K562 (cell line): ENCODE data around the gene LGI4. TPM values are rescaled to one million over a fixed set of nuclear protein-coding genes. Genes with fewer than 3 reads are reported as not detected.

Experiments
- ATF1 ChIP-seq, 2 experiments: fragments of 450-650 bp in 1 of 2; IDR thresholded peaks; 2 replicates each; pipeline ENCODE4 v1.6.1; 2016; ENCODE audit warnings: missing compliant biosample characterization in 1 of 2, missing genetic modification characterization in 1 of 2
- BDP1 ChIP-seq: IDR thresholded peaks from 3 replicates; pipeline ENCODE4 v1.6.1; 2011; ENCODE audit not compliant: insufficient read length, insufficient read depth
- FOS ChIP-seq: IDR thresholded peaks from 3 replicates; pipeline ENCODE4 v1.6.1; 2011; ENCODE audit not compliant: insufficient read length; ENCODE audit errors: extremely low read depth
- FOXJ3 ChIP-seq: sonication (generic); formaldehyde crosslinking; IDR thresholded peaks from 2 replicates; pipeline ENCODE4 v1.4.0; 2020; ENCODE audit warnings: mild to moderate bottlenecking, missing genetic modification reagents
- HCFC1 ChIP-seq: IDR thresholded peaks from 2 replicates; pipeline ENCODE4 v1.6.1; 2012; ENCODE audit warnings: low read depth, low read length, improper control_type of control experiment
- HIVEP1 ChIP-seq: fragments of 250-450 bp; sonication (Bioruptor Pico); IDR thresholded peaks from 2 replicates; pipeline ENCODE4 v1.4.0; 2020; ENCODE audit warnings: mild to moderate bottlenecking
- MYC ChIP-seq, 2 experiments: fragments of 250-450 bp in 1 of 2; sonication (Bioruptor Pico) in 1 of 2; IDR thresholded peaks; 2 replicates each; pipeline versions ENCODE4 v1.5.1 to v1.6.1; 2012 to 2021; ENCODE audit warnings: low read depth in 2 of 2, borderline replicate concordance in 1 of 2, improper control_type of control experiment in 1 of 2, low read length in 1 of 2, mild to moderate bottlenecking in 1 of 2, moderate library complexity in 1 of 2
- NCOA1 ChIP-seq: fragments of 450-650 bp; IDR thresholded peaks from 2 replicates; pipeline ENCODE4 v1.6.1; 2016; ENCODE audit warnings: low read depth
- SAFB ChIP-seq: fragments of 200-400 bp; formaldehyde crosslinking; IDR thresholded peaks from 2 replicates; pipeline ENCODE4 v1.6.1; 2017; ENCODE audit warnings: low read depth, low read length, borderline replicate concordance
- SOX6 ChIP-seq: fragments of 450-650 bp; IDR thresholded peaks from 2 replicates; pipeline ENCODE4 v1.6.1; 2014; ENCODE audit warnings: mild to moderate bottlenecking
- TSC22D4 ChIP-seq: fragments of 450-650 bp; IDR thresholded peaks from 2 replicates; pipeline ENCODE4 v1.6.1; 2016; ENCODE audit warnings: missing genetic modification characterization, missing biosample characterization, control low read depth
- ZBTB1 ChIP-seq: sonication (generic); formaldehyde crosslinking; IDR thresholded peaks from 2 replicates; pipeline ENCODE4 v1.8.1; 2023; ENCODE audit warnings: missing genetic modification reagents, low read depth, mild to moderate bottlenecking, borderline replicate concordance
- ZC3H8 ChIP-seq: fragments of 450-650 bp; IDR thresholded peaks from 2 replicates; pipeline ENCODE4 v1.6.1; 2017
- ZNF174 ChIP-seq: fragments of 250-450 bp; sonication (Bioruptor Pico); IDR thresholded peaks from 2 replicates; pipeline ENCODE4 v1.4.0; 2020; ENCODE audit warnings: mild to moderate bottlenecking
- ZNF217 ChIP-seq: sonication (generic); formaldehyde crosslinking; IDR thresholded peaks from 2 replicates; pipeline ENCODE4 v1.8.0; 2022; ENCODE audit warnings: mild to moderate bottlenecking, missing genetic modification reagents
- polyA plus RNA-seq, 8 experiments: library from polyadenylated mRNA; depleted of rRNA in 4 of 8; stranded (reverse) in 5 of 8; unstranded in 3 of 8; fragments of >200 nt; fragmentation: Nextera tagmentation in 2 of 8; fragmentation: Illumina TruSeq in 1 of 8; extraction: Ambion mirVana in 2 of 8; extraction: Trizol in 1 of 8; gene quantifications; 2 replicates each; pipeline versions ENCODE4 v1.2.1 to v1.2.3, GENCODE V29; 2011 to 2014; ENCODE audit warnings: inconsistent platforms in 1 of 8, missing spikeins in 1 of 8
- total RNA-seq, 7 experiments: library from RNA; depleted of rRNA in 6 of 7; stranded (reverse); fragments of >200 nt in 6 of 7; fragmentation: Illumina TruSeq in 2 of 7; extraction: Trizol in 2 of 7; gene quantifications; 2 replicates each; pipeline versions ENCODE4 v1.2.1 to v1.2.3, GENCODE V29; 2011 to 2021; ENCODE audit warnings: low replicate concordance in 1 of 7
- TF ChIP-seq, protein P1 (sequence below), 2 experiments: fragments of 200-800 bp in 1 of 2; sonication (Bioruptor generic) in 1 of 2; sonication (generic) in 1 of 2; formaldehyde crosslinking in 1 of 2; IDR thresholded peaks in 1 of 2; conservative IDR thresholded peaks in 1 of 2; 2 replicates each; pipeline versions ENCODE4 v1.5.0 to v1.6.1; 2016 to 2020; ENCODE audit warnings: missing compliant biosample characterization in 1 of 2, missing genetic modification characterization in 1 of 2, missing genetic modification reagents in 1 of 2
- TF ChIP-seq, protein P2 (sequence below), 3 experiments: fragments of 200-800 bp in 1 of 3; sonication (Bioruptor generic) in 1 of 3; sonication (generic) in 1 of 3; formaldehyde crosslinking in 1 of 3; IDR thresholded peaks; 2 replicates each; pipeline versions ENCODE4 v1.6.1 to v1.8.0; 2016 to 2022; ENCODE audit warnings: mild to moderate bottlenecking in 2 of 3, missing compliant biosample characterization in 2 of 3, missing genetic modification characterization in 2 of 3, missing genetic modification reagents in 1 of 3
- TF ChIP-seq, protein P3 (sequence below): fragments of 450-650 bp; IDR thresholded peaks from 2 replicates; pipeline ENCODE4 v1.7.0; 2016; ENCODE audit warnings: borderline replicate concordance
- TF ChIP-seq, protein P4 (sequence below): IDR thresholded peaks from 3 replicates; pipeline ENCODE4 v1.6.1; 2011; ENCODE audit warnings: borderline replicate concordance, mild to moderate bottlenecking; ENCODE audit not compliant: insufficient read length, insufficient read depth
- TF ChIP-seq, protein P5 (sequence below): sonication (generic); formaldehyde crosslinking; IDR thresholded peaks from 2 replicates; pipeline ENCODE4 v1.8.1; 2023; ENCODE audit warnings: mild to moderate bottlenecking, missing genetic modification reagents, moderate library complexity

LGI4 gene
- total and polyA plus RNA-seq, 9 of the 15 experiments (the other 6 are each of a cell fraction or from before 2014, with no cell fraction given) = 0.14 to 0.30 (median 0.24) TPM; not detected in 4

DNA sequence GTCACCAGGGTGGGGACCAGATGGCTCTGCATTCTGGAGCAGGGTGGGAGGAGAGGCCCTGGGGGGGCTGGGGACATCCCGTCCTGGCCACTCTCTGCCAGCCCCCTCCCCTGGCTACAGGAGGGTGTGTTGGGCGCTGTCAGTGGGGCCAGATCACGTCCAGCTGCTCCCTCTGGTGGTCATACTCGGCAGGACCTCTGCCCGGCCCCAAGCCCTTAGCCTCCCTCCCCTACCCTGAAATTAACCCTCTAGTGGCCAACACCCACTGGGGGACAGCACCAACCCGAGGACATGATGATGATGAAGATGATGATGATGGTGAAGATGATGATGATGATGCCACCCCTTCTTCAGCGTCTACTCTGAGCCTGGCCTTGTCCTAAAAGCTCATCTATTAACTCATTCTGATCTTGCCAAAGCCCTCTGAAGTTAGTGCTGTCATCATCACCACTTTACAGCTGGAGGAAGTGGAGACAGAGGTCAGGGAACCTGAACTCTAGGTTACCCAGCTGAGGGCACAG lies 590 bp upstream of the LGI4 start (continued):
- TF ChIP-seq, protein P1, sequence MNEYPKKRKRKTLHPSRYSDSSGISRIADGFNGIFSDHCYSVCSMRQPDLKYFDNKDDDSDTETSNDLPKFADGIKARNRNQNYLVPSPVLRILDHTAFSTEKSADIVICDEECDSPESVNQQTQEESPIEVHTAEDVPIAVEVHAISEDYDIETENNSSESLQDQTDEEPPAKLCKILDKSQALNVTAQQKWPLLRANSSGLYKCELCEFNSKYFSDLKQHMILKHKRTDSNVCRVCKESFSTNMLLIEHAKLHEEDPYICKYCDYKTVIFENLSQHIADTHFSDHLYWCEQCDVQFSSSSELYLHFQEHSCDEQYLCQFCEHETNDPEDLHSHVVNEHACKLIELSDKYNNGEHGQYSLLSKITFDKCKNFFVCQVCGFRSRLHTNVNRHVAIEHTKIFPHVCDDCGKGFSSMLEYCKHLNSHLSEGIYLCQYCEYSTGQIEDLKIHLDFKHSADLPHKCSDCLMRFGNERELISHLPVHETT (CRISPR knock-in tag; conservative IDR thresholded peaks at IDR 0.05 in 1 of 2, IDR thresholded peaks at IDR 0.05 in 1 of 2) = no peak
- TF ChIP-seq FOXJ3 (CRISPR knock-in tag) (no peak), ATF1 (CRISPR knock-in tag; IDR thresholded peaks at IDR 0.05) (no peak), ATF1 (tag; IDR thresholded peaks at IDR 0.05) (peak; percentile 41), HCFC1 (no peak), BDP1 (no peak), TSC22D4 (tag) (0 out of 2 replicates have a peak, but pooled peaks have one; percentile 59), NCOA1 (peak; percentile 38; the same call in 1 of the 2 replicates), ZC3H8 (0 out of 2 replicates have a peak, but pooled peaks have one; percentile 39), ZBTB1 (CRISPR knock-in tag) (no peak), ZNF217 (no peak), SAFB (no peak), HIVEP1 (CRISPR knock-in tag) (no peak), ZNF174 (CRISPR knock-in tag) (no peak), MYC (IDR thresholded peaks at IDR 0.05; ENCODE audit: low read depth, low read length) (no peak), MYC (CRISPR knock-in tag; IDR thresholded peaks at IDR 0.05; ENCODE audit: borderline replicate concordance, low read depth) (no peak), SOX6 (no peak), FOS (no peak)
- TF ChIP-seq, protein P2, sequence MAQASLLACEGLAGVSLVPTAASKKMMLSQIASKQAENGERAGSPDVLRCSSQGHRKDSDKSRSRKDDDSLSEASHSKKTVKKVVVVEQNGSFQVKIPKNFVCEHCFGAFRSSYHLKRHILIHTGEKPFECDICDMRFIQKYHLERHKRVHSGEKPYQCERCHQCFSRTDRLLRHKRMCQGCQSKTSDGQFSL (CRISPR knock-in tag; IDR thresholded peaks at IDR 0.05) = peak; percentile 56; the same call in 1 of the 2 replicates
- TF ChIP-seq, protein P2 (tag; IDR thresholded peaks at IDR 0.05) = no peak
- TF ChIP-seq, protein P3, sequence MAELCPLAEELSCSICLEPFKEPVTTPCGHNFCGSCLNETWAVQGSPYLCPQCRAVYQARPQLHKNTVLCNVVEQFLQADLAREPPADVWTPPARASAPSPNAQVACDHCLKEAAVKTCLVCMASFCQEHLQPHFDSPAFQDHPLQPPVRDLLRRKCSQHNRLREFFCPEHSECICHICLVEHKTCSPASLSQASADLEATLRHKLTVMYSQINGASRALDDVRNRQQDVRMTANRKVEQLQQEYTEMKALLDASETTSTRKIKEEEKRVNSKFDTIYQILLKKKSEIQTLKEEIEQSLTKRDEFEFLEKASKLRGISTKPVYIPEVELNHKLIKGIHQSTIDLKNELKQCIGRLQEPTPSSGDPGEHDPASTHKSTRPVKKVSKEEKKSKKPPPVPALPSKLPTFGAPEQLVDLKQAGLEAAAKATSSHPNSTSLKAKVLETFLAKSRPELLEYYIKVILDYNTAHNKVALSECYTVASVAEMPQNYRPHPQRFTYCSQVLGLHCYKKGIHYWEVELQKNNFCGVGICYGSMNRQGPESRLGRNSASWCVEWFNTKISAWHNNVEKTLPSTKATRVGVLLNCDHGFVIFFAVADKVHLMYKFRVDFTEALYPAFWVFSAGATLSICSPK = 0 out of 2 replicates have a peak, but pooled peaks have one; percentile 21
- TF ChIP-seq, protein P4, sequence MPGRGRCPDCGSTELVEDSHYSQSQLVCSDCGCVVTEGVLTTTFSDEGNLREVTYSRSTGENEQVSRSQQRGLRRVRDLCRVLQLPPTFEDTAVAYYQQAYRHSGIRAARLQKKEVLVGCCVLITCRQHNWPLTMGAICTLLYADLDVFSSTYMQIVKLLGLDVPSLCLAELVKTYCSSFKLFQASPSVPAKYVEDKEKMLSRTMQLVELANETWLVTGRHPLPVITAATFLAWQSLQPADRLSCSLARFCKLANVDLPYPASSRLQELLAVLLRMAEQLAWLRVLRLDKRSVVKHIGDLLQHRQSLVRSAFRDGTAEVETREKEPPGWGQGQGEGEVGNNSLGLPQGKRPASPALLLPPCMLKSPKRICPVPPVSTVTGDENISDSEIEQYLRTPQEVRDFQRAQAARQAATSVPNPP = no peak
- TF ChIP-seq, protein P5, sequence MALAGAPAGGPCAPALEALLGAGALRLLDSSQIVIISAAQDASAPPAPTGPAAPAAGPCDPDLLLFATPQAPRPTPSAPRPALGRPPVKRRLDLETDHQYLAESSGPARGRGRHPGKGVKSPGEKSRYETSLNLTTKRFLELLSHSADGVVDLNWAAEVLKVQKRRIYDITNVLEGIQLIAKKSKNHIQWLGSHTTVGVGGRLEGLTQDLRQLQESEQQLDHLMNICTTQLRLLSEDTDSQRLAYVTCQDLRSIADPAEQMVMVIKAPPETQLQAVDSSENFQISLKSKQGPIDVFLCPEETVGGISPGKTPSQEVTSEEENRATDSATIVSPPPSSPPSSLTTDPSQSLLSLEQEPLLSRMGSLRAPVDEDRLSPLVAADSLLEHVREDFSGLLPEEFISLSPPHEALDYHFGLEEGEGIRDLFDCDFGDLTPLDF (CRISPR knock-in tag) = no peak
